Brain microvascular endothelial cell (primary cell): Measurements from ENCODE around the gene SNF8.

ENCODE experiments used
- DNase-seq: peaks from one replicate; pipeline ENCODE4 v3.0.0-alpha.2; 2020
- H3K27ac ChIP-seq: fragments of 250-450 bp; sonication (Bioruptor Pico); 2 replicates; pipeline ENCODE4 v1.5.1; 2020; ENCODE audit warnings: mild to moderate bottlenecking, moderate library complexity
- H3K27me3 ChIP-seq: fragments of 250-450 bp; sonication (Bioruptor Pico); replicated peaks from 2 replicates; pipeline ENCODE4 v1.5.1; 2020; ENCODE audit warnings: mild to moderate bottlenecking
- H3K36me3 ChIP-seq: fragments of 250-450 bp; sonication (Bioruptor Pico); replicated peaks from 2 replicates; pipeline ENCODE4 v1.5.1; 2020; ENCODE audit warnings: mild to moderate bottlenecking
- H3K4me3 ChIP-seq: 2 replicates; pipeline ENCODE4 v1.5.1; 2011; ENCODE audit warnings: low read depth, mild to moderate bottlenecking, control low read depth, low read length, moderate library complexity
- in situ Hi-C: cut with HindIII; loops from 2 replicates; pipeline ENCODE4 v1.10.0; 2017; ENCODE audit warnings: low sequenced_read_pairs, low pct_ligation_motif_present
- TF ChIP-seq, protein P1 (sequence below): IDR thresholded peaks from 2 replicates; pipeline ENCODE4 v1.5.1; 2011; ENCODE audit warnings: low read depth, mild to moderate bottlenecking, moderate library complexity, low read length, control low read depth, inconsistent platforms; ENCODE audit errors: missing control alignments

The SNF8 gene

DNA sequence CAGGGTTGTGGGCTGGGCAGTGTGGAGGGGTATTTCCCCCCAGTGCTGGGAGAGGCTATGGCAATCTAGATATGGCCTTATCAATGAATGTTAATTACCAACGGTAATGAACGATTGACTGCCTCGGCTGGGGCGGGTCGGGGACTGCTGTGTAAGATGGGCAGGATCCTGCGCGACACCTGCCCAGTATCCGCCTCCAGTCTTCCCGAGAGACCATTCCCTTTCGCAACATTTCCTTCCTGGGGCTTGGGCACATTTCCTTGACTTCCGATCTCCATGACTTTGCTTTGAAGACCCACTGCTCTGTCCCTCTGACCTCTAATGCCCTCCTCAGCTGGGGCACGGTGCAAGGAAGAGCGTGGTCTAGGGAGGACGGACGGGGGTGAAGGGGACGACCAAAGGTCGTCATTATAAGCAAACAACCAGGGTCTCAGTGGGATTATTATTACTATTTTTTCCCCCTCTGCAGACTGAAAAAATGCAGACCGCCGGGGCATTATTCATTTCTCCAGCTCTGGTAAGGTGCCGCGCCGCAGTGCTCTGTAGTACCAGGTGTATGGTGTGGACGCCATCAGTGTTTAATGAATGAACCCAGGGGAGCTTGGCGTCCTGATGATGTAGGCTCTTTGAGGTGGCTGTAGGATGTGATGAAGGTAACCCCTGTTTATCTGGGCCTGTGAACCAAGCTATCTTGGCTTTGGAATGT is 51.5 kb downstream of the SNF8 start:
- TF ChIP-seq, protein P1, sequence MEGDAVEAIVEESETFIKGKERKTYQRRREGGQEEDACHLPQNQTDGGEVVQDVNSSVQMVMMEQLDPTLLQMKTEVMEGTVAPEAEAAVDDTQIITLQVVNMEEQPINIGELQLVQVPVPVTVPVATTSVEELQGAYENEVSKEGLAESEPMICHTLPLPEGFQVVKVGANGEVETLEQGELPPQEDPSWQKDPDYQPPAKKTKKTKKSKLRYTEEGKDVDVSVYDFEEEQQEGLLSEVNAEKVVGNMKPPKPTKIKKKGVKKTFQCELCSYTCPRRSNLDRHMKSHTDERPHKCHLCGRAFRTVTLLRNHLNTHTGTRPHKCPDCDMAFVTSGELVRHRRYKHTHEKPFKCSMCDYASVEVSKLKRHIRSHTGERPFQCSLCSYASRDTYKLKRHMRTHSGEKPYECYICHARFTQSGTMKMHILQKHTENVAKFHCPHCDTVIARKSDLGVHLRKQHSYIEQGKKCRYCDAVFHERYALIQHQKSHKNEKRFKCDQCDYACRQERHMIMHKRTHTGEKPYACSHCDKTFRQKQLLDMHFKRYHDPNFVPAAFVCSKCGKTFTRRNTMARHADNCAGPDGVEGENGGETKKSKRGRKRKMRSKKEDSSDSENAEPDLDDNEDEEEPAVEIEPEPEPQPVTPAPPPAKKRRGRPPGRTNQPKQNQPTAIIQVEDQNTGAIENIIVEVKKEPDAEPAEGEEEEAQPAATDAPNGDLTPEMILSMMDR: no peak
- peaks cover 12% of the 10 kb centered on the region for H3K36me3 ChIP-seq
- H3K27ac ChIP-seq: peak overlapping the region; percentile 81
- in situ Hi-C loops: no loop called here
- DNase-seq: no peak
- H3K4me3 ChIP-seq: peak overlapping the region; percentile 100
- no peaks in the 10 kb centered on the region for H3K27me3 ChIP-seq

DNA sequence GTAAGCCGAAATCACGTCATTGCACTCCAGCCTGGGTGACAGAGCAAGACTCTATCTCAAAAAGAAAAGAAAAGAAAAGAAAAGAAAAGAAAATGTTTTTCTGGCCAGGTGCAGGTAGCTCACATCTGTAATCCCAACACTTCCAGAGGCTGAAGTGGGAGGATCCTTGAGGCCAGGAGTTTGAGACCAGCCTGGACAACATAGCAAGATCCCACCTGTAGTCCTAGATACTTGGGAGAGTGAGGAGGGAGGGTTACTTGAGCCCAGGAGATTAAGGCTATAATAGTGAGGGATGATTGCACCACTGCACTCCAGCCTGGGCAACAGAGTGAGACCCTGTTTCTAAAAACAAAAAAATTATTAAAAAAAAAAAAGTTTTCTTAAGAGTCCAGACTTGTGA is 54.6 kb downstream of the SNF8 start:
- Histone ChIP-seq H3K27ac (no peak overlapping the region), H3K36me3 (peaks cover 3% of the 10 kb centered on the region), H3K27me3 (no peaks in the 10 kb centered on the region), H3K4me3 (no peak overlapping the region)
- DNase-seq: no peak
- in situ Hi-C loops: no loop called here
- TF ChIP-seq, protein P1: no peak

DNA sequence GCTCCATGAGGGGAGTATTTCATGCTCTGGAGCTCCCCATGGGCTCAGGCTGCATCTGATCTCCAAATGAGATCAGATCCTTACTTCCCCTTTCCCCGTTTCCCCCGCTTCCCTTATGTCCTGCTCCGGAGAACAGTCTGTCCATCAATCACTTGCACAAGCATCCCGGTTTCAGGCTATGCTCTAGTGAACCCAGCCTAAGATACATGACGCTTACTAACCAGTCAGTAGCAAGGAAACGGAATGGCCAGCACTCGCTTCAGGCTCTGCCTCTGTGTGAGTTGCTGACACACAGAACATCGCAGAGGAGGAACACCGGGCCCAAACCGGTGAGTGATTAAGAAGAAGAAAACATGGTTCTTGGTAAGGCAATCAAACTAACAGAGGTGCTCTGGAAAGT is 61.5 kb downstream of the SNF8 start:
- Histone ChIP-seq H3K27me3 (no peaks in the 10 kb centered on the region), H3K27ac (no peak overlapping the region), H3K4me3 (no peak overlapping the region), H3K36me3 (no peaks in the 10 kb centered on the region)
- in situ Hi-C loops: no loop called here
- no peak for DNase-seq
- TF ChIP-seq, protein P1: no peak

DNA sequence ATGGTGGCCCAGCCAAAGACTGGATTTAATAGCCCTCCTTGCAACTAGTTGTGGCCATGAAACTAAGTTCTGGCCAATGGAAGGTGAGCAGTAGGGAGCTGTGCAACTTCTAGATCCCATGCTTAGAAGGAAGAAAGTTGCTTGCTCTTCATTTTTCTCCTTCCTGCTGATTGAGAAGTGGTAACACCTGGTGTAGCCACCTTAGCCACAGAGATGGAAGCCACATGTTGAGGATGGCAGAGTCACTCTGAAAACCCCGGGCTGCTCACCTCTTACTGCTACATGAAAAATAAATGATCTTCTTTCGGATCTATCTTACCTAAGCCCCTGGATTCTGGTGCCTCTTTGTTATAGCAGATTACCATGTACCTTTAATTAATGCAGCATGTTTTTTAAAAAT is 62.4 kb downstream of the SNF8 start:
- in situ Hi-C loops: no loop called here
- TF ChIP-seq, protein P1: no peak
- Histone ChIP-seq H3K36me3 (no peaks in the 10 kb centered on the region), H3K27ac (no peak overlapping the region), H3K27me3 (peaks cover 2% of the 10 kb centered on the region), H3K4me3 (no peak overlapping the region)
- no peak for DNase-seq
